Neutrophil (primary cell): Measurements from ENCODE around the gene UBE2G2.

Experiments
- H3K27ac ChIP-seq: fragments of 200-600 bp; sonication (generic); 2 replicates; pipeline ENCODE4 v1.5.1; 2016; ENCODE audit warnings: mild to moderate bottlenecking, moderate library complexity
- H3K27me3 ChIP-seq: fragments of 200-600 bp; sonication (generic); 2 replicates; pipeline ENCODE4 v1.6.0; 2016; ENCODE audit warnings: mild to moderate bottlenecking
- H3K36me3 ChIP-seq: fragments of 200-600 bp; sonication (generic); 2 replicates; pipeline ENCODE4 v1.5.1; 2017
- H3K4me1 ChIP-seq, 2 experiments: fragments of 200-600 bp in 1 of 2; sonication (generic) in 1 of 2; 1 replicate in 1 of 2; 2 replicates in 1 of 2; pipeline versions ENCODE4 v1.5.1 to v1.6.1; 2013 to 2016; ENCODE audit warnings: low read depth in 1 of 2, low read length in 1 of 2, mild to moderate bottlenecking in 1 of 2, moderate library complexity in 1 of 2; ENCODE audit not compliant: control insufficient read depth in 1 of 2, insufficient read depth in 1 of 2
- H3K4me3 ChIP-seq, 2 experiments: fragments of 200-600 bp in 1 of 2; sonication (generic) in 1 of 2; 1 replicate in 1 of 2; 2 replicates in 1 of 2; pipeline ENCODE4 v1.5.1; 2013 to 2016; ENCODE audit warnings: low read depth in 1 of 2, low read length in 1 of 2, mild to moderate bottlenecking in 1 of 2, moderate library complexity in 1 of 2
- H3K9me3 ChIP-seq: fragments of 200-600 bp; sonication (generic); 2 replicates; pipeline ENCODE4 v1.5.1; 2016
- CTCF ChIP-seq: fragments of 200-600 bp; sonication (generic); IDR thresholded peaks from 2 replicates; pipeline ENCODE4 v1.5.1; 2016; ENCODE audit warnings: antibody characterized with exemption

UBE2G2 gene

GRCh38 chr21:44810779-44811178, 9.2 kb upstream of the UBE2G2 start:
- peaks cover 61% of the 10 kb centered on the region for H3K36me3 ChIP-seq
- H3K27ac ChIP-seq = no peak overlapping the region
- H3K9me3 ChIP-seq = no peaks in the 10 kb centered on the region
- no peaks in the 10 kb centered on the region for H3K4me1 ChIP-seq
- no peaks in the 10 kb centered on the region for H3K27me3 ChIP-seq
- H3K4me3 ChIP-seq = no peak overlapping the region
- no peak for TF ChIP-seq CTCF

GRCh38 chr21:44805859-44806258, 4.2 kb upstream of the UBE2G2 start:
- Histone ChIP-seq H3K9me3 (no peaks in the 10 kb centered on the region), H3K36me3 (peaks cover 57% of the 10 kb centered on the region), H3K27ac (no peak overlapping the region), H3K27me3 (peaks cover 5% of the 10 kb centered on the region), H3K4me1 (peaks cover 12 to 14% of the 10 kb centered on the region in 2 experiments), H3K4me3 (no peak overlapping the region)
- no peak for TF ChIP-seq CTCF

GRCh38 chr21:44805226-44805625, 3.6 kb upstream of the UBE2G2 start:
- H3K36me3 ChIP-seq = peaks cover 52% of the 10 kb centered on the region

GRCh38 chr21:44804762-44805161, 3.1 kb upstream of the UBE2G2 start:
- peaks cover 48% of the 10 kb centered on the region for H3K36me3 ChIP-seq
- H3K4me3 ChIP-seq = no peak overlapping the region
- peaks cover 17 to 18% of the 10 kb centered on the region in 2 experiments for H3K4me1 ChIP-seq
- H3K9me3 ChIP-seq = no peaks in the 10 kb centered on the region
- TF ChIP-seq CTCF = no peak
- peaks cover 5% of the 10 kb centered on the region for H3K27me3 ChIP-seq
- H3K27ac ChIP-seq = no peak overlapping the region

More at GRCh38 chr21:44805226-44805625, 3.6 kb upstream of the UBE2G2 start:
- Histone ChIP-seq H3K9me3 (no peaks in the 10 kb centered on the region), H3K27me3 (peaks cover 5% of the 10 kb centered on the region), H3K4me1 (peaks cover 17 to 18% of the 10 kb centered on the region in 2 experiments), H3K27ac (no peak overlapping the region), H3K4me3 (no peak overlapping the region)
- no peak for TF ChIP-seq CTCF

GRCh38 chr21:44803651-44804050, 2.0 kb upstream of the UBE2G2 start:
- H3K27me3 ChIP-seq = peaks cover 5% of the 10 kb centered on the region
- H3K9me3 ChIP-seq = no peaks in the 10 kb centered on the region
- TF ChIP-seq CTCF = no peak
- H3K4me3 ChIP-seq = no peak overlapping the region
- H3K4me1 ChIP-seq = peaks cover 17 to 18% of the 10 kb centered on the region in 2 experiments
- H3K36me3 ChIP-seq = peaks cover 37% of the 10 kb centered on the region
- no peak overlapping the region for H3K27ac ChIP-seq
